Measurements from ENCODE around the gene AMBP. TPM values are rescaled to one million over a fixed set of nuclear protein-coding genes. Genes with fewer than 3 reads are reported as not detected.

The AMBP gene
- total and polyA plus RNA-seq, 2 donors (not counting 1 experiment from before 2014, with no cell fraction given): not detected

- Histone ChIP-seq H3K27me3 (replicated peaks in 1 of 4; ENCODE audit: control extremely low read depth in 1 of 4, control insufficient read depth in 3 of 4, insufficient read depth in 4 of 4, low read length in 3 of 4) (no peaks in the 10 kb centered on the region), H3K4me3 (ENCODE audit: control extremely low read depth in 1 of 5, extremely low read depth in 1 of 5, insufficient read depth in 1 of 5, low read depth in 2 of 5, low read length in 4 of 5) (no peak overlapping the region), H2AFZ (ENCODE audit: insufficient read depth, low read depth, low read length, poor library complexity, severe bottlenecking) (no peak overlapping the region), H3K9me3 (ENCODE audit: control extremely low read depth in 1 of 3, control insufficient read depth in 2 of 3, insufficient read depth in 1 of 3, low read length in 2 of 3) (peaks cover 0 to 8% (median 0%) of the 10 kb centered on the region in 3 donors), H3K4me1 (ENCODE audit: control insufficient read depth in 2 of 2, insufficient read depth in 2 of 2, low read length in 2 of 2) (no peaks in the 10 kb centered on the region), H3K36me3 (replicated peaks in 1 of 2; ENCODE audit: control extremely low read depth in 1 of 2, control insufficient read depth in 1 of 2, extremely low read depth in 1 of 2, insufficient read depth in 2 of 2, low read length in 1 of 2) (no peaks in the 10 kb centered on the region), H3K9ac (ENCODE audit: low read length) (no peak overlapping the region), H4K20me1 (ENCODE audit: control insufficient read depth, insufficient read depth, low read length, poor library complexity, severe bottlenecking) (no peaks in the 10 kb centered on the region), H3K27ac (ENCODE audit: low read length in 2 of 2) (no peak overlapping the region), H3K4me2 (replicated peaks; ENCODE audit: low read depth, low read length, poor library complexity, severe bottlenecking) (no peak overlapping the region), H3K79me2 (ENCODE audit: control insufficient read depth, insufficient read depth, low read length) (no peaks in the 10 kb centered on the region)
- 97% methylated on average over 43 of the region's 44 CpGs for WGBS (ENCODE audit: insufficient coverage)
- H3K4me3 Mint-ChIP-seq: no peak overlapping the region
- DNase-seq: no peak
- CTCF ChIA-PET: no interaction called here
- no peak overlapping the region for H3K27ac Mint-ChIP-seq
- H3K4me1 Mint-ChIP-seq: no peaks in the 10 kb centered on the region
- ATAC-seq (ENCODE audit: low read depth): no peak
- POLR2A ChIA-PET: no interaction called here
- no peaks in the 10 kb centered on the region for H3K9me3 Mint-ChIP-seq (ENCODE audit: insufficient read depth)
- intact Hi-C loops (cut with micrococcal nuclease): no loop called here
- TF ChIP-seq EZH2 (IDR thresholded peaks at IDR 0.05; ENCODE audit: borderline replicate concordance, insufficient read depth, low read depth, low read length, poor library complexity, severe bottlenecking) (no peak), CTCF (IDR thresholded peaks at IDR 0.05) (no peak)
- H3K27me3 Mint-ChIP-seq: peaks cover 4% of the 10 kb centered on the region
These were observed 29.3 kb downstream of the AMBP start for GRCh38 chr9:114048533-114049415.

GRCh38 chr9:114047717-114048116 lies 30.4 kb downstream of the AMBP start:
- no peaks in the 10 kb centered on the region for H3K36me3 ChIP-seq (replicated peaks in 1 of 2; ENCODE audit: control extremely low read depth in 1 of 2, control insufficient read depth in 1 of 2, extremely low read depth in 1 of 2, insufficient read depth in 2 of 2, low read length in 1 of 2)
- POLR2A ChIA-PET: no interaction called here
- Mint-ChIP-seq H3K27me3 (peaks cover 4% of the 10 kb centered on the region), H3K9me3 (ENCODE audit: insufficient read depth) (no peaks in the 10 kb centered on the region), H3K27ac (no peak overlapping the region), H3K4me3 (no peak overlapping the region), H3K4me1 (no peaks in the 10 kb centered on the region)
- no peak overlapping the region for H3K27ac ChIP-seq (ENCODE audit: low read length in 2 of 2)
- ATAC-seq (ENCODE audit: low read depth) (no peak), DNase-seq (no peak)
- no peak overlapping the region for H3K4me3 ChIP-seq (ENCODE audit: control extremely low read depth in 1 of 5, extremely low read depth in 1 of 5, insufficient read depth in 1 of 5, low read depth in 2 of 5, low read length in 4 of 5)
- CTCF ChIA-PET: no interaction called here
- no peaks in the 10 kb centered on the region for H3K4me1 ChIP-seq (ENCODE audit: control insufficient read depth in 2 of 2, insufficient read depth in 2 of 2, low read length in 2 of 2)
- peaks cover 0 to 8% (median 0%) of the 10 kb centered on the region in 3 donors for H3K9me3 ChIP-seq (ENCODE audit: control extremely low read depth in 1 of 3, control insufficient read depth in 2 of 3, insufficient read depth in 1 of 3, low read length in 2 of 3)
- H2AFZ ChIP-seq (ENCODE audit: insufficient read depth, low read depth, low read length, poor library complexity, severe bottlenecking): no peak overlapping the region
- intact Hi-C loops (cut with micrococcal nuclease): no loop called here
- 64% methylated on average over 1 of the region's 3 CpGs for WGBS (ENCODE audit: insufficient coverage)
- no peak overlapping the region for H3K9ac ChIP-seq (ENCODE audit: low read length)
- no peaks in the 10 kb centered on the region for H3K79me2 ChIP-seq (ENCODE audit: control insufficient read depth, insufficient read depth, low read length)
- TF ChIP-seq EZH2 (IDR thresholded peaks at IDR 0.05; ENCODE audit: borderline replicate concordance, insufficient read depth, low read depth, low read length, poor library complexity, severe bottlenecking) (no peak), CTCF (IDR thresholded peaks at IDR 0.05) (no peak)
- no peaks in the 10 kb centered on the region for H4K20me1 ChIP-seq (ENCODE audit: control insufficient read depth, insufficient read depth, low read length, poor library complexity, severe bottlenecking)
- no peak overlapping the region for H3K4me2 ChIP-seq (replicated peaks; ENCODE audit: low read depth, low read length, poor library complexity, severe bottlenecking)
- H3K27me3 ChIP-seq (replicated peaks in 1 of 4; ENCODE audit: control extremely low read depth in 1 of 4, control insufficient read depth in 3 of 4, insufficient read depth in 4 of 4, low read length in 3 of 4): no peaks in the 10 kb centered on the region
